NB4 (cell line): ENCODE results near the gene PUM2.

Source experiments
- CTCF ChIP-seq: IDR thresholded peaks from one replicate; pipeline ENCODE4 v1.5.1; 2012; ENCODE audit warnings: low read depth, low read length
- POLR2A ChIP-seq: IDR thresholded peaks from 2 replicates; pipeline ENCODE4 v1.6.1; 2011; ENCODE audit warnings: mild to moderate bottlenecking; ENCODE audit not compliant: insufficient read length; ENCODE audit errors: extremely low read depth

- TF ChIP-seq POLR2A (no peak), CTCF (no peak)
These were observed 145.6 kb downstream of the PUM2 start for GRCh38 chr2:20205069-20205468.
